Prostate gland (tissue), 2 donors: ENCODE measurements around the gene PCDHB11. TPM values are rescaled to one million over a fixed set of nuclear protein-coding genes. Genes with fewer than 3 reads are reported as not detected.
"Not testable (repeated sequence)": the region's sequence is repeated elsewhere in the genome, so short reads cannot be mapped to it uniquely, and the experiment has no call there.

ENCODE experiments used
- DNase-seq: peaks from one replicate; pipeline ENCODE4 v3.0.0-alpha.2; 2019; ENCODE audit warnings: low spot score
- H3K27ac ChIP-seq, 2 donors: fragments of 200-600 bp; sonication (generic); 2 replicates each; pipeline ENCODE4 v1.5.1; 2017 to 2019
- H3K27me3 ChIP-seq: fragments of 200-600 bp; sonication (generic); replicated peaks from 2 replicates; pipeline ENCODE4 v1.5.1; 2019; ENCODE audit not compliant: insufficient read depth
- H3K36me3 ChIP-seq, 2 donors: fragments of 200-600 bp; sonication (generic); 1 replicate in 1 of 2; 2 replicates in 1 of 2; pipeline versions ENCODE4 v1.5.1 to v1.8.1; 2017 to 2019
- H3K4me1 ChIP-seq: fragments of 200-600 bp; sonication (generic); replicated peaks from 2 replicates; pipeline ENCODE4 v1.5.1; 2019
- H3K4me3 ChIP-seq, 2 donors: fragments of 200-600 bp; sonication (generic); 2 replicates each; pipeline ENCODE4 v1.5.1; 2017 to 2019
- H3K9me3 ChIP-seq: fragments of 200-600 bp; sonication (generic); 2 replicates; pipeline ENCODE4 v1.5.1; 2017
- CTCF ChIP-seq, 4 experiments: fragments of 200-600 bp in 2 of 4; fragments of 450-650 bp in 2 of 4; sonication (generic) in 2 of 4; IDR thresholded peaks; 1 replicate in 3 of 4; 2 replicates in 1 of 4; pipeline ENCODE4 v1.5.1; 2016 to 2019; ENCODE audit warnings: antibody characterized with exemption in 4 of 4, mild to moderate bottlenecking in 2 of 4, moderate library complexity in 2 of 4
- POLR2A ChIP-seq: fragments of 450-650 bp; IDR thresholded peaks from one replicate; pipeline ENCODE4 v1.6.1; 2016; ENCODE audit warnings: antibody characterized with exemption, mild to moderate bottlenecking
- POLR2AphosphoS5 ChIP-seq: sonication (generic); formaldehyde crosslinking; IDR thresholded peaks from one replicate; pipeline ENCODE4 v1.6.1; 2017; ENCODE audit warnings: antibody characterized with exemption
- WGBS: methylation state at CpG from one replicate; pipeline ENCODE4 v1.1.5; 2018; 5-methylcytosine and 5-hydroxymethylcytosine counted together
- intact Hi-C: fragments of 100-400 bp; cut with DNase I; formaldehyde crosslinking; loops from one replicate; pipeline ENCODE4 v1.14.2; 2022
- total RNA-seq, 2 donors: library from RNA; depleted of rRNA; stranded (reverse); fragments of >200 nt; gene quantifications; one replicate each; pipeline ENCODE4 v1.1.0, GENCODE V29; 2016

PCDHB11 gene
- total RNA-seq, 2 donors from 2014 or later, result 0.41 to 2.6 TPM

- peak in 1 of 4 experiments; percentile 36 for TF ChIP-seq CTCF (IDR thresholded peaks at IDR 0.05)
These were observed 14.4 kb downstream of the PCDHB11 start, which contains the start of gene PCDHB13 for GRCh38 chr5:141213656-141214339. TSS of gene PCDHB13 (plus strand) at chr5:141213919. CDS start at chr5:141214124, 205 bp downstream.

GRCh38 chr5:141214583-141214982, 15.2 kb downstream of the PCDHB11 start:
- H3K4me1 ChIP-seq, H3K4me3 ChIP-seq, H3K36me3 ChIP-seq, DNase-seq, H3K9me3 ChIP-seq, intact Hi-C loops, H3K27ac ChIP-seq, H3K27me3 ChIP-seq: not testable (repeated sequence)
- 58% methylated on average over 12 of the region's 12 CpGs for WGBS

More at GRCh38 chr5:141213656-141214339, 14.4 kb downstream of the PCDHB11 start, which contains the start of gene PCDHB13:
- intact Hi-C loops, H3K9me3 ChIP-seq, H3K4me3 ChIP-seq, H3K36me3 ChIP-seq, H3K27ac ChIP-seq, H3K4me1 ChIP-seq, H3K27me3 ChIP-seq: not testable (repeated sequence)
- peak; percentile 14 for DNase-seq
- 10% methylated on average over 13 of the region's 18 CpGs for WGBS

GRCh38 chr5:141215504-141215903, 16.1 kb downstream of the PCDHB11 start:
- H3K36me3 ChIP-seq, DNase-seq, intact Hi-C loops, H3K9me3 ChIP-seq, H3K27me3 ChIP-seq, H3K4me3 ChIP-seq, H3K27ac ChIP-seq, H3K4me1 ChIP-seq: not testable (repeated sequence)
- 28% methylated on average over 26 of the region's 40 CpGs for WGBS

GRCh38 chr5:141216035-141216434, 16.6 kb downstream of the PCDHB11 start:
- H3K4me1 ChIP-seq, DNase-seq, intact Hi-C loops, H3K36me3 ChIP-seq, H3K27ac ChIP-seq, H3K4me3 ChIP-seq, H3K27me3 ChIP-seq, H3K9me3 ChIP-seq: not testable (repeated sequence)
- 25% methylated on average over 26 of the region's 26 CpGs for WGBS

- DNase-seq, result no peak
- Histone ChIP-seq H3K27ac (no peak within 1 kb of the TSS), H3K36me3 (no peaks in the 10 kb centered on the region), H3K4me1 (no peaks in the 10 kb centered on the region), H3K9me3 (no peaks in the 10 kb centered on the region), H3K27me3 (no peaks in the 10 kb centered on the region), H3K4me3 (peak within 1 kb of the TSS in 1 of 2 donors; percentile 6)
- intact Hi-C loops, result loop anchor here (10.0 kb wide), 1 partner anchor 342 kb away; no protein-coding TSS in a partner anchor
- no peak for TF ChIP-seq POLR2A
- no peak for TF ChIP-seq POLR2AphosphoS5
- TF ChIP-seq CTCF (IDR thresholded peaks at IDR 0.05), result no peak
- 22% methylated on average over 15 of the region's 15 CpGs for WGBS
These were observed 23.8 kb downstream of the PCDHB11 start, which contains the start of gene PCDHB14 for GRCh38 chr5:141223112-141223783. TSS of gene PCDHB14 (plus strand) at chr5:141223343. CDS start at chr5:141223506, 163 bp downstream.

- not testable (repeated sequence) for H3K36me3 ChIP-seq, H3K9me3 ChIP-seq, H3K4me1 ChIP-seq, DNase-seq, H3K4me3 ChIP-seq, H3K27me3 ChIP-seq, H3K27ac ChIP-seq
- intact Hi-C loops, result loop anchor here (10.0 kb wide), 1 partner anchor 340 kb away; no protein-coding TSS in a partner anchor
- WGBS, result 20% methylated on average over 15 of the region's 40 CpGs
These were observed 25.4 kb downstream of the PCDHB11 start for GRCh38 chr5:141224844-141225243.

- H3K9me3 ChIP-seq, result not testable (repeated sequence)
These were observed 26.0 kb downstream of the PCDHB11 start for GRCh38 chr5:141225421-141225820.

More at GRCh38 chr5:141225421-141225820, 26.0 kb downstream of the PCDHB11 start:
- not testable (repeated sequence) for H3K27me3 ChIP-seq, H3K4me1 ChIP-seq, H3K27ac ChIP-seq, DNase-seq, H3K36me3 ChIP-seq, H3K4me3 ChIP-seq
- 30% methylated on average over 17 of the region's 30 CpGs for WGBS
- intact Hi-C loops, result loop anchor here (10.0 kb wide), 1 partner anchor 339 kb away; no protein-coding TSS in a partner anchor
